ENCODE data around the gene PPP1R26.
A peak's percentile ranks its signal among the peaks of the same experiment; 100 is the strongest.

PPP1R26 gene

GRCh38 chr9:135478191-135478590, 1.4 kb upstream of the PPP1R26 start:
- Histone ChIP-seq H3K27me3 (ENCODE audit: insufficient read depth, poor library complexity, severe bottlenecking) (peaks cover 35% of the 10 kb centered on the region), H3K4me3 (replicated peaks; ENCODE audit: insufficient read depth, low read length) (no peak overlapping the region), H3K27ac (replicated peaks) (no peak overlapping the region)
- no peak for DNase-seq (ENCODE audit: low read depth in 1 of 2, low spot score in 1 of 2)
- TF ChIP-seq GABPA (IDR thresholded peaks at IDR 0.05; ENCODE audit: low read depth) = no peak
- no peak for TF ChIP-seq SPI1 (IDR thresholded peaks at IDR 0.05; ENCODE audit: borderline replicate concordance, low read depth)
- no peak for TF ChIP-seq REST (IDR thresholded peaks at IDR 0.05; ENCODE audit: insufficient replicate concordance, low read depth)
- TF ChIP-seq CTCF (IDR thresholded peaks at IDR 0.05; ENCODE audit: insufficient read depth, low read length) = no peak
- no peak for TF ChIP-seq POLR2AphosphoS5 (IDR thresholded peaks at IDR 0.05; ENCODE audit: low read depth)

- TF ChIP-seq REST (IDR thresholded peaks at IDR 0.05; ENCODE audit: insufficient replicate concordance, low read depth) (no peak), CTCF (IDR thresholded peaks at IDR 0.05; ENCODE audit: insufficient read depth, low read length) (no peak), GABPA (IDR thresholded peaks at IDR 0.05; ENCODE audit: low read depth) (no peak), SPI1 (IDR thresholded peaks at IDR 0.05; ENCODE audit: borderline replicate concordance, low read depth) (no peak), POLR2AphosphoS5 (IDR thresholded peaks at IDR 0.05; ENCODE audit: low read depth) (no peak)
- H3K27ac ChIP-seq (replicated peaks) = no peak overlapping the region
- H3K4me3 ChIP-seq (replicated peaks; ENCODE audit: insufficient read depth, low read length) = peak overlapping the region; percentile 16
- DNase-seq (ENCODE audit: low read depth in 1 of 2, low spot score in 1 of 2) = no peak
- H3K27me3 ChIP-seq (ENCODE audit: insufficient read depth, poor library complexity, severe bottlenecking) = peaks cover 31% of the 10 kb centered on the region
Observed at GRCh38 chr9:135478829-135479468, 633 bp upstream of the PPP1R26 start.

GRCh38 chr9:135480071-135480939, 723 bp downstream of the PPP1R26 start:
- Histone ChIP-seq H3K4me3 (replicated peaks; ENCODE audit: insufficient read depth, low read length) (peak overlapping the region; percentile 46), H3K27ac (replicated peaks) (no peak overlapping the region), H3K27me3 (ENCODE audit: insufficient read depth, poor library complexity, severe bottlenecking) (peaks cover 24% of the 10 kb centered on the region)
- no peak for TF ChIP-seq CTCF (IDR thresholded peaks at IDR 0.05; ENCODE audit: insufficient read depth, low read length)
- no peak for TF ChIP-seq GABPA (IDR thresholded peaks at IDR 0.05; ENCODE audit: low read depth)
- no peak for TF ChIP-seq SPI1 (IDR thresholded peaks at IDR 0.05; ENCODE audit: borderline replicate concordance, low read depth)
- no peak for TF ChIP-seq REST (IDR thresholded peaks at IDR 0.05; ENCODE audit: insufficient replicate concordance, low read depth)
- TF ChIP-seq POLR2AphosphoS5 (IDR thresholded peaks at IDR 0.05; ENCODE audit: low read depth) = no peak
- DNase-seq (ENCODE audit: low read depth in 1 of 2, low spot score in 1 of 2) = no peak
